IMR-90 (cell line): ENCODE results near the gene UGGT2. TPM values are rescaled to one million over a fixed set of nuclear protein-coding genes. Genes with fewer than 3 reads are reported as not detected.
"Not testable (repeated sequence)": the region's sequence is repeated elsewhere in the genome, so short reads cannot be mapped to it uniquely, and the experiment has no call there.

Experiments used
- ATAC-seq: fragments of 200-7000 bp; cut with Tn5 transposase; 2 replicates; pipeline ENCODE4 v1.9.1; 2020; ENCODE audit warnings: low read depth, mild to moderate bottlenecking, moderate library complexity
- BruUV-seq: library from RNA; stranded (reverse); fragments of 400-500 nt; replicated peaks from 2 replicates; lab custom pipeline; 2021; lab: Mats Ljungman, UMichigan
- CTCF ChIA-PET: fragments of 300-600 bp; formaldehyde crosslinking; extraction: SDS; loops from one replicate; lab custom pipeline; 2021; ENCODE audit warnings: antibody characterized with exemption; lab: Yijun Ruan, JAX
- POLR2A ChIA-PET: fragments of 300-600 bp; sonication (Branson Sonifier 250); formaldehyde crosslinking; loops from one replicate; lab custom pipeline; 2022; ENCODE audit warnings: antibody characterized with exemption; ENCODE audit not compliant: unreplicated experiment; lab: Charles Lee
- DNase-seq: peaks from one replicate; pipeline ENCODE4 v3.0.0; 2013
- H2AFZ ChIP-seq: replicated peaks from 2 replicates; pipeline ENCODE3; 2013; ENCODE audit warnings: low read length, mild to moderate bottlenecking; ENCODE audit not compliant: poor library complexity
- H2AK5ac ChIP-seq: 2 replicates; pipeline ENCODE4 v1.6.1; 2013; ENCODE audit warnings: low read depth, low read length, inconsistent platforms
- H2AK9ac ChIP-seq: replicated peaks from 2 replicates; pipeline ENCODE3; 2013; ENCODE audit warnings: mild to moderate bottlenecking, low read depth, low read length, moderate library complexity; ENCODE audit not compliant: poor library complexity
- H2BK120ac ChIP-seq: 2 replicates; pipeline ENCODE4 v1.6.1; 2013; ENCODE audit warnings: low read depth, low read length, inconsistent platforms
- H2BK15ac ChIP-seq: 3 replicates; pipeline ENCODE4 v1.6.1; 2013; ENCODE audit warnings: low read depth, low read length, inconsistent platforms
- H2BK20ac ChIP-seq: 2 replicates; pipeline ENCODE4 v1.6.1; 2013; ENCODE audit warnings: low read depth, mild to moderate bottlenecking, inconsistent platforms, low read length, moderate library complexity
- H2BK5ac ChIP-seq: 2 replicates; pipeline ENCODE4 v1.6.1; 2013; ENCODE audit warnings: mild to moderate bottlenecking, low read depth, low read length, inconsistent platforms; ENCODE audit not compliant: poor library complexity, severe bottlenecking
- H3K14ac ChIP-seq: replicated peaks from 2 replicates; pipeline ENCODE4 v1.6.1; 2013; ENCODE audit warnings: low read depth, low read length, inconsistent platforms
- H3K18ac ChIP-seq: 2 replicates; pipeline ENCODE4 v1.6.1; 2013; ENCODE audit warnings: low read depth, low read length, control low read depth
- H3K23ac ChIP-seq: 2 replicates; pipeline ENCODE4 v1.6.1; 2013; ENCODE audit warnings: low read depth, low read length, inconsistent platforms
- H3K27ac ChIP-seq: 2 replicates; pipeline ENCODE4 v1.5.1; 2013; ENCODE audit warnings: mild to moderate bottlenecking, control low read depth, low read length; ENCODE audit not compliant: insufficient read depth
- H3K27me3 ChIP-seq: 2 replicates; pipeline ENCODE4 v1.6.1; 2013; ENCODE audit warnings: low read length; ENCODE audit not compliant: control insufficient read depth, insufficient read depth
- H3K36me3 ChIP-seq: 2 replicates; pipeline ENCODE4 v1.6.1; 2013; ENCODE audit warnings: low read length, mixed read lengths; ENCODE audit not compliant: control insufficient read depth, insufficient read depth
- H3K4ac ChIP-seq: 2 replicates; pipeline ENCODE4 v1.6.1; 2013; ENCODE audit warnings: low read depth, low read length, inconsistent platforms
- H3K4me1 ChIP-seq: 2 replicates; pipeline ENCODE4 v1.6.1; 2013; ENCODE audit warnings: low read length, mixed read lengths; ENCODE audit not compliant: control insufficient read depth, insufficient read depth
- H3K4me2 ChIP-seq: 2 replicates; pipeline ENCODE4 v1.6.1; 2013; ENCODE audit warnings: low read depth, mild to moderate bottlenecking, control low read depth, low read length, moderate library complexity
- H3K4me3 ChIP-seq: 2 replicates; pipeline ENCODE4 v1.5.1; 2013; ENCODE audit warnings: low read depth, mild to moderate bottlenecking, control low read depth, low read length, moderate library complexity; ENCODE audit not compliant: insufficient read depth
- H3K56ac ChIP-seq: 2 replicates; pipeline ENCODE4 v1.6.1; 2013; ENCODE audit warnings: low read length, inconsistent platforms; ENCODE audit not compliant: insufficient read depth; ENCODE audit errors: extremely low read depth
- H3K79me1 ChIP-seq, 2 experiments: 2 replicates each; pipeline ENCODE4 v1.6.1; 2013; ENCODE audit warnings: low read length in 2 of 2, inconsistent platforms in 1 of 2, low read depth in 1 of 2
- H3K9ac ChIP-seq: 2 replicates; pipeline ENCODE4 v1.6.1; 2013; ENCODE audit warnings: low read depth, low read length, control low read depth
- H3K9me1 ChIP-seq: 2 replicates; pipeline ENCODE4 v1.6.1; 2013; ENCODE audit warnings: low read length, inconsistent platforms; ENCODE audit not compliant: insufficient read depth
- H3K9me3 ChIP-seq: 2 replicates; pipeline ENCODE4 v1.6.1; 2013; ENCODE audit warnings: low read length; ENCODE audit not compliant: control insufficient read depth, insufficient read depth
- H4K20me1 ChIP-seq: 2 replicates; pipeline ENCODE4 v1.6.1; 2013; ENCODE audit warnings: low read length, inconsistent platforms; ENCODE audit not compliant: insufficient read depth
- H4K5ac ChIP-seq: 2 replicates; pipeline ENCODE4 v1.6.1; 2013; ENCODE audit warnings: mild to moderate bottlenecking, low read depth, low read length, control low read depth
- H4K8ac ChIP-seq, 2 experiments: 2 replicates each; pipeline ENCODE4 v1.6.1; 2013; ENCODE audit warnings: low read depth in 2 of 2, low read length in 2 of 2, control low read depth in 1 of 2, inconsistent platforms in 1 of 2
- H4K91ac ChIP-seq: 2 replicates; pipeline ENCODE4 v1.6.1; 2013; ENCODE audit warnings: low read depth, low read length, inconsistent platforms; ENCODE audit not compliant: insufficient read depth
- WGBS, 2 experiments: methylation state at CpG; one replicate each; pipeline versions ENCODE4 v1.1.5 to v1.1.7; 2013; ENCODE audit warnings: missing lambda C conversion rate in 2 of 2; ENCODE audit not compliant: insufficient read length in 1 of 2; ENCODE audit errors: extremely low coverage in 2 of 2; 5-methylcytosine and 5-hydroxymethylcytosine counted together
- dilution Hi-C: fragments of 300-500 bp; cut with HindIII; formaldehyde crosslinking; loops from one replicate; pipeline ENCODE4 v1.14.3; 2018; ENCODE audit warnings: low sequenced_read_pairs; ENCODE audit not compliant: unreplicated experiment
- in situ Hi-C: fragments of 300-500 bp; cut with MboI; formaldehyde crosslinking; loops from 3 replicates; pipeline ENCODE4 v1.14.3; 2019; ENCODE audit warnings: low sequenced_read_pairs, inconsistent platforms, mixed read lengths
- intact Hi-C: fragments of 100-400 bp; cut with micrococcal nuclease; formaldehyde crosslinking; loops from 2 replicates; pipeline ENCODE4 v1.10.0; 2022
- polyA plus RNA-seq, 3 experiments: library from polyadenylated mRNA; depleted of rRNA; stranded (reverse); fragments of >200 nt; gene quantifications; 2 replicates each; pipeline ENCODE4 v1.2.3, GENCODE V29; 2012; ENCODE audit warnings: low replicate concordance in 1 of 3
- total RNA-seq: library from RNA; depleted of rRNA; stranded (reverse); fragments of >200 nt; gene quantifications from 2 replicates; pipeline ENCODE4 v1.2.3, GENCODE V29; 2012

The UGGT2 gene
- total and polyA plus RNA-seq, 2 of the 4 experiments (the other 2 are of a cell fraction): 21.4 to 40.1 TPM

- H3K9me3 ChIP-seq, H2BK15ac ChIP-seq, H2AK9ac ChIP-seq, H2BK120ac ChIP-seq, intact Hi-C loops, in situ Hi-C loops, H3K56ac ChIP-seq, H3K18ac ChIP-seq, H4K5ac ChIP-seq, H2BK5ac ChIP-seq, H3K23ac ChIP-seq, H2AFZ ChIP-seq, H3K9me1 ChIP-seq, DNase-seq, BruUV-seq, H3K4me1 ChIP-seq, H3K4me3 ChIP-seq, H2BK20ac ChIP-seq, H3K9ac ChIP-seq, CTCF ChIA-PET, H4K8ac ChIP-seq, dilution Hi-C loops, H2AK5ac ChIP-seq, H3K4ac ChIP-seq, H3K27me3 ChIP-seq, H3K27ac ChIP-seq, POLR2A ChIA-PET, H4K91ac ChIP-seq, ATAC-seq, H3K36me3 ChIP-seq, H3K4me2 ChIP-seq, H3K14ac ChIP-seq: not testable (repeated sequence)
- H3K79me1 ChIP-seq: peaks cover 7 to 31% of the 10 kb centered on the region in 2 experiments; a peak in 3 of 4 replicates
- peaks cover 12% of the 10 kb centered on the region; the same call in 1 of the 2 replicates for H4K20me1 ChIP-seq
- no CpG with 5 or more reads among the region's 1 CpG for WGBS, 2 experiments
Observed at GRCh38 chr13:95781940-95782339, 271.3 kb downstream of the UGGT2 start.
